HG03521 (cell line): ENCODE results near the gene DAB1.
"Not testable (repeated sequence)": the region's sequence is repeated elsewhere in the genome, so short reads cannot be mapped to it uniquely, and the experiment has no call there.

Experiments used
- ATAC-seq: cut with Tn5 transposase; IDR thresholded peaks from one replicate; pipeline ENCODE4 v1.9.1; 2021; ENCODE audit warnings: mild to moderate bottlenecking, moderate library complexity; ENCODE audit not compliant: unreplicated experiment

DAB1 gene

DNA sequence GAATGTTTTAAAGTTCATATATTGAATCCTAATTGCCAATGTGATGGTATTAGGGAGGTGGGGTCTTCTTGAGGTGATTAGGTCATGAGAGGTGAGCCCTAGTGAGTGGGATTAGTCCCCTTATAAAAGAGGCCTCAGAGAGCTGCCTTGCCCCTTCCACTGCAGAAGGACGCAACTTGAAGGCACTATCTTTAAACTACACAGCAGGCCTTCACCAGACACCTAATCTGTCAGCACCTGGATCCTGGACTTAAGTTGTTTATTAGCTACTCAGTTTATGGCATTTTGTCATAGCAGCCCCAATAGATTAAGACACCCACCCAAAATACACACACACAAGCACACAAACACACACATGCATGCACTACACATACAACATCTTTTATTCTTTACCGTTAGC is 61.4 kb downstream of the DAB1 start:
- no peak for ATAC-seq

DNA sequence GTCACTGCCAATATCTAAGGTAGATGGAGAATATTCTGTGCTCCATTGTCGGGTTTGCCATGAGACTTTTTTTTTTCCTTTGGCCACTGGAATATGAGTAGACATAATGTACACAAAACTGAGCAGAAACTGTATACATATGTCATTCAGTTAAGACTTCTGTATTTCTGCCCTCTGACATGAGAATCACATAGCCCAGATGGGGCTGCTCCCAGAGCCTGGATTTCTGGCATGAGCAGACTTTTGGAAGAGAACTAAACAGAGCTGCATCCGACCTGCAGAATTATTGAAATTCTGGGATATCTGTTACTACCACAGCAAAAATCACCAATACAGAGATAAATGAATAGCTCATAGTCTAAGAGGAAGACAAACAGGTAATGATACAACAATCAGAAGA is 62.3 kb downstream of the DAB1 start:
- no peak for ATAC-seq

DNA sequence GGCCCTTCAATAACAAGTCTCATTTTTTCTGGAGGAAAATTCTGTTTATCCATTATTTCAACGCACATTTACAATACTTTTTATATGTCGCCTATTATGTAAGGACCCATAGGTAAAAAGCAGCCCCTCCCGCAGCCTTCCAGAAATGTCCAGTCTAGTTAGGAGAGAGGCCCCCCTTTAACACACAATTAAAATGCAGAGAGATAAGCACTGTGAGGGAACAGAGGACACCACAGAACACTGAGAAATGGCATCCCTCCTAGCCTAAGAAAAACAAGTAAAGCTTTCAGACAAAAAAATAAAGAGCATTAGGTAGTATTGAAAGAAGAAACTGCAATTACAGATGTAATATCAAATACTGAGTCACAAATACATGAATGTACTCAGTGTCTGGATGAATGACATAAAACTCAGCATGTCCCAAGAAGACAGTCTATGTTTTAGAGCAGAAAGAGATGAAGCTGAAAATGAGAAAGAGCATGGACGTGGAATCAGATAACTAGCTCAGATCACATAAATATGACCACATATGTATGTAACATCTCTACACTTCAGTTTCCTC is 62.9 kb downstream of the DAB1 start:
- ATAC-seq, result no peak

DNA sequence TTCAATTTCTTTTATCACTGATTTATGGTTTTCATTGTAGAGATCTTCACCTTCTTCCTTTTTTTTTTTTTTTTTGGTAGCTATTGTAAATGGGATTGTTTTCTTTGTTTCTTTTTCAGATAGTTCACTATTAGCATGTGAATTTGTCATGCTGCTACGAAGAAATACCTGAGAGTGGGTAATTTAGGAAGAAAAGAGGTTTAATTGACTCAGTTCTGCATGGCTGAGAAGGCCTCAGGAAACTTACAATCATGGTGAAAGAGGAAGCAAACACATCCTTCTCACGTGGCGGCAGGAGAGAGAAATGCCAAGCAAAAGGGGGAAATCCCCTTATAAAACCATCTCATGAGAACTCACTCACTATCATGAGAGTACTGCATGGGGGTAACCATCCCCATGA is 66.4 kb downstream of the DAB1 start:
- ATAC-seq, result no peak

DNA sequence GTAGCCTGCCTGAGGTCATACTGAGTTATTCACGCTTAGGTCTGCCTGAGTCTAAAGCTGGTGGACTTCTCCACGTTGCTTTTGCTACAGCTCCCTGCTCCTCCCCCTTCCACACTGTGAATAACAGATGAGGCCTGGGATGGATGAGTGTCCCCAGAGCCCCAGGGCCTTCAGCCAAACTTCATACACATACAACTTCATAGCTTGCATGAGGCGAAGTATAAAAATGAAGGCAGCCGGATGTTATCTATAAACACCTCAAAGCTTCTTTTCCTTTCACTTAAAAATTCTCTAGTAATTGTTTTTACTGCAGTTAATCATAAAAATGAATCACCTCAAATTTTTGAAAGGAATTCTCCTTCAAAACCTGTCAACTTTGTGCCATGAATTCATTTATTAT is 70.2 kb downstream of the DAB1 start:
- ATAC-seq, result no peak

DNA sequence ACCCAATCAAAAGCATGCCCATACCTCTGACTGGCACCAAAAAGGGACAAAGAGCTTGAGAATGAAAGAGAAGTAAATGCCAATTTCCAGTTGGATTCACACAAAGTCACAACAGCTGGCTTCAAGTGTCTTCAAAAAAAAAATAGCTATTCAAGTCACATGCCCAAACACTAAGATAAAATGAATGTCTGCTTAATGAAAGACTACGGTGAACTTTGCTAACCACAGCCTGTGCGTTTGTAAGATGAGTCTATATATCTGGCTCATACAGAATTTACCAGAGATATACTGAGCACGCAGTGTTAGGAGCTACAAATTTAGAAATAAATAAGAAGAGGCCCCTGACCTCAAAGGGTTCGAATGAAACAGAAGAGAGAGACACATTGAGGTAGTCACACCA is 73.2 kb downstream of the DAB1 start:
- ATAC-seq, result no peak

DNA sequence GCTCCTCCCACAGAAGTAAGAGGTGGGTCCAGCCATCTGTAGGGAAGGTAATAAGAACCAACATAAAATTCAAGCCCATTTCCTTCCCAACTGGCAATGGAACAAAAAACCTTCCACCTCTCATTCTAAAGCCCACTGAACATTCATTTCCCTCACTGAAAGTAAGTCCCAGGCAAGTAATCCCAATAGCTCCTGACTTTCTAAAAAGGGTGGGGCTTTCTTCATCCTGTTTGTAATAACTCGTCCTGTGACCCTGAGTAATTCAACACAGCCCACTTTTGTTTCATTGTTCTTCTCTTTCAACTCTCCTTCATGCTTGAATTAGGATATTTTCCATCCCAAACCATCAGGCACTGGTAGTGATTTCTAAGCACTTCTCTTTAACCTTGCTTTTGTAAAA is 74.9 kb downstream of the DAB1 start:
- ATAC-seq, result no peak

DNA sequence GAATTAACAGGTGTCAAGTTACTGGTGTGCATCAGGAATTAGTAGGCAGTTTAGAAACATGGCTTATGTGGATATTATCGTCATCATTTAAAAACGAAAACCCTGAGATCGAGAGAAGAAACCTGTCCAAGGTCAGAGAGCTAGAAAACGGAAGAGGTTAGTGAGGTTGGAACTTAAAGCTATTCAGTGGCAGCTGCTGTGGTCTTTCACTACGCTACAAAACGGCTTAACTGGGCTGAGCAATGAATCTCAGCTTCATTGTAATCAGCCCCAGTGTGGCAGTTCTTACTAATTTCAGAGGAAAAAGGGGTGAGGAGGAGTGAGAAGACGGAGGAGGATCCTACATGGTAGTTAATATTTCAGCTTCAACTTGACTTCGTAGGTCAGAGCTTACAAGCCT is 77.9 kb downstream of the DAB1 start:
- no peak for ATAC-seq

DNA sequence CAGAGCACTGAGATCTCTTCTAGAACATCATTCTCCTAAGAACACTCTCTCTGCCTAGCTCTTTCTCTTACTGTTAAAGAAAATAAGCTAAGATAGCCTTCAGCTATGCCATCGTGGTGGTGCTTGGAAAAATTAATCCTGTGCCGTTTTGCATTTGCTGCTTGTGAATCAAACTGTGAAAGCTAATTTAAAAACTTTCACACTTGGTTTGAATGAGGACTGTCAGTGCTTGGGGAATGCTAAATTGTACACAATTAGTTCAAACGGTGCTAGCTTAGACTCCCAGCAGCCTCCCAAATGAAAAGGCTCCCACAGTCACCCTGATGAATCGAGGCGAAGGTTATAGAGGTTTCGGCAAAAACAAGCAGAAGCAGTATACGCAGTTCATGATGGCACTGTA is 79.6 kb downstream of the DAB1 start:
- ATAC-seq, result no peak

DNA sequence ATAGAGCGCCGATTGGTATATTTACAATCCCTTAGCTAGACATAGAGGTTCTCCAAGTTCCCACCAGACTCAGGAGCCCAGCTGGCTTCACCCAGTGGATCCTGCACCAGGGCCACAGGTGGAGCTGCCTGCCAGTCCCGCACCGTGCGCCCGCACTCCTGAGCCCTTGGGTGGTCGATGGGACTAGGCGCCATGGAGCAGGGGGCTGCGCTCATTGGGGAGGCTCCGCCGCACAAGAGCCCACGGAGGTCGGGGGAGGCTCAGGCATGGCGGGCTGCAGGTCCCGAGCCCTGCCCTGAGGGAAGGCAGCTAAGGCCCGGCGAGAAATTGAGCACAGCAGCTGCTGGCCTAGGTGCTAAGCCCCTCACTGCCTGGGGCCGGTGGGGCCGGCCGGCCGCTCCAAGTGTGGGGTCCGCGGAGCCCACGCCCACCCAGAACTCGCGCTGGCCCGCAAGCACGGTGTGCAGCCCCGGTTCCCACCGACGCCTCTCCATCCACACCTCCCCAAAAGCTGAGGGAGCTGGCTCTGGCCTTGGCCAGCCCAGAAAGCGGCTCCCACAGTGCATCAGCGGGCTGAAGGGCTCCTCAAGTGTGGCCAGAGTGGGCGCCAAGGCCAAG is 80.5 kb downstream of the DAB1 start:
- not testable (repeated sequence) for ATAC-seq

DNA sequence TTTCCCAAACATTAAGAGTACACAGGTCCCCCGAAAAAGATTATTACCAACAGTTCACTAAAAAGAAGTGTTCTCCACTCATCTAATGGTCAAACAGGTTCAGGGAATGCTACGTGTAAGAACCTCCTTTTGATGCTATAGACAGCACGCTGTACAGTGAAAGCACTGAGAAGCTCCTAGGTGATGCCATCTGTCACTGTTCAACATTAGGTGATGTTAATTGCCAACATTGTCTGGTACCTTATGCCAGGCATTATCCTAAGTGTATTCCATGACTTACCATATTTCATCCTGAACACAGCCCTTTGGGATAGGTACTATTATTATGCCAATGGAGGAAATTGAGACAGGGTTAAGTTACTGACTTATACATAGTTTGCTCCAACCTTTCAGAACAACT is 82.1 kb downstream of the DAB1 start:
- no peak for ATAC-seq

DNA sequence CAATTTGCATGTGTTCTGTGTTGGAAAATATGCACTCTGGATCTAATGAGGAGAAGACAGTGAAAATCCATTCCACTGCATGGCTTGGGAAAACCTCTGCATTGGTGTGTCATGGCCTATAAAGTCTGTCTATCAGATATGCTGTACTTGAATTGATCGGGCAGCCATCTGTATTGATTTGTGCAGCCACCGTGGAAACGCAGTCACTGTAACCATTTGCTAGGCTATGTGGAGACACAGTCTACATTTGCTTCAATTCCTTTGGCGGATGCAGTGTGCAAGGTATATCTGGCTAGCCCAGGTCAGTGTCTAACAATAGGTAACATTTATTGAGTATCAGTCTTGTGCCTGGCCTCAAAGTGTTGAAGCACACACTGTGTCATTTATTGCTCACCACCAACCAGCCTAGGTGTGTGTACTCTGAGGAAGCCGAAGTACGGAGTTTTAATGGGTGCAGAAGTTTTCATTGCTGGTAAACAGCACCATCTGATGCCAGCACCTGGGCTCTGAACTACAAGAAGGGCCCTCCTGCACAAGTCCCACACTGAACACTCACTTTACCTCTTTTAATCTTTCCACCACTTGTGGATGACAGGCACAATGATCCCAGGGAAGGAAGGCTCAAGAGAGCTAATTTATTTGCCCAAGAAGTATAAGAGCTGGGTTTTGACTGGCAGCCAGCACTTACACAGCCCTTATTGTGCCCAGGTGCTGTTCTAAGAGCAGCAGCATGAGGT is 83.4 kb downstream of the DAB1 start:
- no peak for ATAC-seq

DNA sequence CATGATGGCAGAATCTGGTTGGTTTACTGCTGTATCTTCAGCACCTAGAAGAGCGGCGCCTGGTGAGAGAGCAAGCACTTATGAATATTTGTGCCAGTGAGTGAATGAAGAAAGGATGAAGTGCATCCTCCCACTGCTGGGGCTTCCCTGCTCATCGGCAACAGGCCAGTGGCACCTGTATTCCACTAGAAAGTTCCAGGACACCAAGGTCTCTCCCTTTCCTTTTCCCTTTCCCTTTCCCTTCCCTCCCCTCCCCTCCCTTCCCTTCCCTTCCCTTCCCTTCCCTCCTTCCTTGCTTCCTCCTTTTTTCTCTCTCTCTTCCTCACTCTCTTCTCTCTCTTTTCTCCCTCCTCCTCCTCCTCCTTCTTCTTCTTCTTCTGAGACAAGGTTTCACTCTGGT is 86.2 kb downstream of the DAB1 start:
- no peak for ATAC-seq

DNA sequence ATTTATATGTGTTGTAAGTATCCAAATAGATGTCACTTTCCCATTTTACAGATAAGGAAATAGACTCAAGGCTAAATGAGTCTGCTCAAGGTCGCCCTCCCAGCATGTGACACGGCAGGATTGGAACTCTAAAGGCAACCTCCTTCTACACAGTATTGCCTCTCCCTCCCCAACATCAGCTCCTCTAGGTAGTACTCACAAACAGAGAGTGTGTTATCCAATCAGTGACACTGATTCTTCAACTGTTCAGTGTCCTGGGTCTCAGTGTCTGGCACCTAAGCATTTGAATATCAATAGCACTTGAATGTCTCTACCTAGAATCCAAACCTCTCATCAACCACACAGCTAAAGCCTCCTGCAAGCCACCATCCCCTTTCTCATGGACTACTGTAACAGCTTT is 87.1 kb downstream of the DAB1 start:
- ATAC-seq, result no peak

DNA sequence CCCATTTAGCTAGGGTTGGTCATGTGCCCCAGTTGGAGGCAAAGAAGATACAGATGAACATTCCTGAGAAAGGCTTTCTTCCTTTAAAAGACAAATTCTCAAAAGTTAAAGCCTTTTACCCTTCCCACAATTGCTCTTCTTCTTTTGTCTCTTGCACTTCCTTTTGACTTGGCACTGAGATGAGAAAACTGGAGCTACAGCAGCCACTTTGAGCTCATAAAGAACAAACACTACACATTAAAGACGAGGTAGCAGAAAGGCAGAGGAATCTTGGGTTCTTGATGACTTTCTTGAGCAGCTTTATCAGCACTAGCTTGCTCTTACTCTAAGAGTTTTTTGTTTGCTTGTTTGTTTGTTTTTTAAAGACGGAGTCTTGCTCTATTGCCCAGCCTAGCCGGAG is 92.2 kb downstream of the DAB1 start:
- ATAC-seq, result no peak

DNA sequence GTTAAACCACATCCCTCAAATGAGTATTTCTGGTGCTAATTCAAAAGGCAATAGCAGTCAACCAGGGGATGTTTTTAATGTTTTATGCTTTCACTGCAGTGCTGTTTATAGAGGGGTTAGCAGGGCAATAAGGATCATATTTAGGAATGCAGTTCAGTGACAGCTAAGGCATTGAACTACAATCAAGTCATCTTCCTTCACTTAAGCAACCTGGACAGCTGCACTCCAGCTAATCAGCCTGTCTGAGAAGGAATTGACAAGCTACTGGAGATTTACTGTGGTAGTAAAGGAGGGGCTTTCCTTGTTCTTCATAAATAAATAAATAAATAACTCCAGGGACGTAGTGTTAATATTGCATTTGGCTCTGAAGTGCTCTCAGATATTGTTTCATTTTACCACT is 93.9 kb downstream of the DAB1 start:
- no peak for ATAC-seq

DNA sequence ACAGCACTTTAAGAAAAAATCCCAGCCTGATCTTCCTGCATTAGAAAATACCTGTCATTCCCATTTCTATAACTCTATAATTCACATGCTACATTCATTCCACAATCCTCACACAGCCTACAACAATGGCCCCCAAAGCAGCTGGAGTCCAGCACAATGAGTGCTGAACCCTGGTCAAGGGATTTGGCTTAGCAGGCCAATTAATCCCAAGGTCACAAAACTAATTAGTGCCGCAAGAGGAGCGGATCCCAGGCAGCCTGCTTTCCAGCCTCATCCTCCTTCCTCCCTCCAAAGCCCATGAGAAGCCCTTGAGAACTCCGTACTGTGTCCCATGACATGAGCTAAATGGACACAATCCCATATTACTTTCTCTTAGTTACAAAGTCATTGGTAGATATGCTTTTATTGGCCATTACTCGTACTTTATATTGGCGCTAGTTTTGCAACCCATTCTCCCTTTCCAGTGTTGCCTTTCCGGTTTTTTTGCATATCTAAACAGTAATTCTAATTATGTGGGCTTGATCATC is 94.8 kb downstream of the DAB1 start:
- no peak for ATAC-seq

DNA sequence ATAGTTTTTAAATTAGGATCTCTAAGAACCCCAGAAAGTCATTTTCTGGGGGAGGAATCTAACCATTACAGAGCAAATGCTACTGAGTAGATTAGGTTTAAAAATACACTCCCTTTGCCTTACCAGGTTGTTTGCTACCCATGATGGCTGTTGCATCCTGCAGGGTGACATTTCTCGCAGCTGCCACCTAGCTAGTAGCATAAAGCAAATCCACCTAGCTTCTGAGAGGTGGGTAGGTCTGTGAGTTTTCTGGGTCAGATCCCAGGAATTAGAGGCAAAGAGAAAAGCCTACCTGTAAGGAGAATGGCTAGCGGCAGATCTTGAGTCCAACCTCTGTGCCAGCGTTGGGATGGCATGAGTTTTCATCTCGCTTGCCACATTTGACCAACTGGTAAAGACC is 95.9 kb downstream of the DAB1 start:
- no peak for ATAC-seq

DNA sequence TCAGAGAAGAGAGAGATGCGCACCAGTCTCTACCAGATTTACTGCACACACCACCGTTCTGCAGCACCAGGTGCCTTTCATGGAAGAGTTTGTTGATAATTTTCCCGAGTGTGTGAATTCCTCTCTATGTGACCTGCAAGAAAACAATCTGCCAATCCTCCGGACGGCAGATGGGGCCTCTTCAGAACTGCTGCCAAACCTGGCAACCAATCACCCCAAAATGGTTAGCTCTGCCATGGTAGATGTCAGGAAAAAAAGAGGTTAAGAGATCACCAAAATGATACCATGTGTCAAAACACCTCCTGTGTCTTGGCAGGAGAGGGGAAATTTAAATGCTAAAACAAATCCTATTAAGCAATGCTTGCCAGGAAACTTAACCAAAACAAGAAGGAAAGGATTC is 96.5 kb downstream of the DAB1 start:
- ATAC-seq, result no peak

DNA sequence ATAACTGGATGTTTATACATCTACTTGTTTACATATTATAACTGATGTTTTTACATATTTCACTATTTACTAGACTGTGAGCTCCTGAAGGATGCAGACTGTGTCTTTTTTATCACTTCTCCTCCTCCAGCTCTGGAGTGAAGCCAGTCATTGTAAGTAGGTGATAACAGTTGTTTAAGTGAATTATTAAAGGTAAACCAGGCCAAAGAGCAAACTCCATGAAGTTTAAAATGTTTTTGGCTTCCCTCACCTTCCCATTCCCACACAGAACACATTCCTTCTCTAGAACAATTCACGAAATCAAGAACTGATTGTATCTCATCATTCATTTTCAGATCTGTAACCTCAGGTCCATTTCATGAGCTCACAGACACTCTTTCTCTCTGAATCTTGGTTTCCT is 98.3 kb downstream of the DAB1 start:
- no peak for ATAC-seq

DNA sequence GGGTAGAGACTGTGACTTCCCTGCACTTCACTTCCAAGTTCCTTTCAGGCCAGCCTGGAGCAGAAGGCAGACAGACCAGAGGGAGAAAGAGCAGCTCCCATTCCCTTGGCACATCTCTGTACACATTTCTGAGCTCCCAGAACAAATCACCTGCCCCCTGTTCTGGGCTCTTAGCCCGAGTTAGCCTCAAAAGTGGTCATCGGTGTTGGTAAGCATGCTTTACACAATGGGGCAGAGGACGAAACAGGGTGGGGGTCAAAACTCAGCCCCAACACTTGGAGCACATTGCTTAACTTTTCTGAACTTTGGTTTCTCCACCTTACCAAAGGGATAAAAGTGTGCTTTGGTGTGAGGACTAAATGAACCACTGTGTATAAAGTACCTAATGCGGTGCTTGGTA is 98.7 kb downstream of the DAB1 start:
- ATAC-seq, result no peak

DNA sequence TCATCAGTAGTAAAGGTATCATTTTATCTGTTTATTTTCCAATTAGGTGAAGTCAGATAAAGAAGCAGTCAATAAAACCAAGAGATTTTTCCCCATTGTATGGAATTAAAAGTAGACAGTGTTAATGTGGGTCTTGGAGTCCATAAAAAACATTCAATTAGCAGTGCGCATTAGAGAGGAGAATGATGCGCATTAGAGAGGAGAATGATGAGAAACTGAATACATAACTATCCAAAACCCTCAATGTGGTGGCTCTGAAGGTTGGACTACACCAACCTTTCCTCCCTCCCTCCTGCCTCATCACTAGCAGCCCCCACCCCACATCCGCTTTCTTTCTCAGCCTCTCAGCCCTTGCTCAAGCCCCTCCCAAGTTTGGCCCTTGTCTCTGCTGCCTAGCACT is 99.5 kb downstream of the DAB1 start:
- no peak for ATAC-seq
